Stimulated activated CD4-positive, alpha-beta T cell treated with anti-CD3 and anti-CD28 coated beads, Interleukin-12 subunit alpha, Interleukin-12 subunit beta, amount 100 ng/mL, for 4 hours (primary cell): ENCODE results near the gene SLC45A2.
A peak's percentile ranks its signal among the peaks of the same experiment; 100 is the strongest.
"Not testable (repeated sequence)": the region's sequence is repeated elsewhere in the genome, so short reads cannot be mapped to it uniquely, and the experiment has no call there.

Source experiments
- DNase-seq: peaks from one replicate; pipeline ENCODE4 v3.0.0-alpha.2; 2020

SLC45A2 gene, protein sequence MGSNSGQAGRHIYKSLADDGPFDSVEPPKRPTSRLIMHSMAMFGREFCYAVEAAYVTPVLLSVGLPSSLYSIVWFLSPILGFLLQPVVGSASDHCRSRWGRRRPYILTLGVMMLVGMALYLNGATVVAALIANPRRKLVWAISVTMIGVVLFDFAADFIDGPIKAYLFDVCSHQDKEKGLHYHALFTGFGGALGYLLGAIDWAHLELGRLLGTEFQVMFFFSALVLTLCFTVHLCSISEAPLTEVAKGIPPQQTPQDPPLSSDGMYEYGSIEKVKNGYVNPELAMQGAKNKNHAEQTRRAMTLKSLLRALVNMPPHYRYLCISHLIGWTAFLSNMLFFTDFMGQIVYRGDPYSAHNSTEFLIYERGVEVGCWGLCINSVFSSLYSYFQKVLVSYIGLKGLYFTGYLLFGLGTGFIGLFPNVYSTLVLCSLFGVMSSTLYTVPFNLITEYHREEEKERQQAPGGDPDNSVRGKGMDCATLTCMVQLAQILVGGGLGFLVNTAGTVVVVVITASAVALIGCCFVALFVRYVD

DNA sequence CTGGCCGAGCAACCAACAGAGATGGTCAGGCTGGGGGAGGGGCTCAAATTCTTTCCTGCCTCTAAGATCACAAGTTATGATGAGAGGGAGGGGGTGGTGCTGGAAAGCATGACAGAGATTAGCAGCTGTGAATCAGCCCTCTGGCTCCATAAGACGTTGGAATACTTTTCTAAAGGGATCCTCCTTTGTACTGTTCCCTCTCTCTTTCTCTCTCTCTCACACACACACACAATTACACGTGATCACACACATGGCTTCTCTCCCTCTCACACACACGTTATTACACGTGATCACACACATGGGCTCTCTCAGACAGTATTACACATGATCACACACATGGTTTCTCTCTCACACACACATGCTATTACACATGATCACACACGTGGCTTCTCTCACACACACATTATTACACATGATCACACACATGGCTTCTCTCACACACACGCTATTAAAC is at the start of gene SLC45A2:
SLC45A2 (minus strand) TSS at position 23 of the 454 bp plus-strand sequence. CDS start 110 bp downstream, outside the sequence.
- no peak for DNase-seq

DNA sequence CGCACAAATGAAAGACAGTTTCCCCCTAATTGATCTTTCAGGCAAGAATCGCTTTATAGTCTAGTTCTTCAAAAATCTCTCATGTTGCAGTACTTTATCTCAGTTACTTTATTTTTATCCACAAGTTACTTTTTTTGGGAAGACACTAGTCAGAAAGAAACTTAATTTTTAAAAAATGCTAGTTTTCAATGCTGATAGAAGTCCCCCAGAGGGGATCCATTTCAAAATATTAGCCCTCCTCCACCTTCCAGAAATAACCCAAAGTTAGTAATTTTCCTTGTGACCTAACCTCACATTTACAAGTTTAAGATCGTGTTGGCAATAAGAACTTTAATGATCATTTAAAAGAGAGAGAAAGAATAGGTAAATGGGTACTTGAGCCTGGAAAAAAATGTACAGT is 47.5 kb upstream of the SLC45A2 start:
- no peak for DNase-seq

DNA sequence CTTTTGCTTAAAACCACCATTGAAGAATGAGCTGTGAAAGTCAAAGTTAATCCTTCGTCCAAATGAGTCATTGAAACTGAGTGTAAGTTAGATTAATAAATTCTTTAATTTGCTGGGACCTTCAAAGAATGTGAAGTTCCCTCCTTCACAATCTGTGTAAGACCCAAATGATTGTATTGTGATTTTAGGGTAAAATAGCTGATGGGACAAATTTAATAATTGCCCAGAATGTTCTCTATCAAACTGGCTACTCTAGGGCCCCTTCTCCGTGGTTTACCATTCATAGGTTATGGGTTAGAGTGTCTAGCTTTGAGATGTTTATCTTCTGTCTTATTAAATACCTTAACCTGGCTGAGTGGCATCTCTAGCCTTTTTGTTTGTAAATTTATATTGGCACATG is 46.6 kb upstream of the SLC45A2 start:
- DNase-seq: no peak

DNA sequence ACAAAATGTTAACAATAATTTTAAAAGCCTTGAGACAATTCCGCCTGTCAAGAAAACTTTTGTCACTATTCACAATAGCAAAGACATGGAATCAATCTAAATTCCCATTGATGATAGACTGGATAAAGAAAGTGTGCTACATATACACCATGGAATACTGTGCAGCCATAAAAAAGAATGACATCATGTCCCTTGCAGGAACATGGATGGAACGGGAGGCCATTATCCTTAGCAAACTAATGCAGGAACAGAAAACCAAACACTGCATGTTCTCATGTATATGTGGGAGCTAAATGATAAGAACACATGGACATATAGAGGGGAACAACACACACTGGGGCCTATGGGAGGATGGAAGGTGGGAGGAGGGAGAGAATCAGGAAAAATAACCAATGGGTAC is 46.1 kb upstream of the SLC45A2 start:
- not testable (repeated sequence) for DNase-seq

DNA sequence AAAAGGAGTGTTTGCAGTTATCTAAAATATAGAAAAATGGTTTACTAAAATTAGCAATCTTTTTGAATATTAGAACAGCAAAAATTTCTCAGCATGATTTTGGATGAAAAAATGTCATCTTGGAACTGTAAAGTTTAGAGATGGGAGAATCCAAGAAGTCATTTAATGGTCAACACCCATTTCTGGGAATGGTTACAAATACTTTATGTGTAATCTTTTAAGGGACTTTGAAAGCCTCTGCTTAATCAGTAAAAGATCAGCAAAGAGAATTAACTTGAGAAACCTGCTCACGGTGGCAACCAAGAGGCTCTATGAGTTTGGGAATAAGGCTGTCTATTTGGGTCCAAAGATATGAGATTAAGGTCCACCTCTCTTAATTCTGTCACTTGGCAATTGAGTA is 45.6 kb upstream of the SLC45A2 start:
- DNase-seq: no peak

DNA sequence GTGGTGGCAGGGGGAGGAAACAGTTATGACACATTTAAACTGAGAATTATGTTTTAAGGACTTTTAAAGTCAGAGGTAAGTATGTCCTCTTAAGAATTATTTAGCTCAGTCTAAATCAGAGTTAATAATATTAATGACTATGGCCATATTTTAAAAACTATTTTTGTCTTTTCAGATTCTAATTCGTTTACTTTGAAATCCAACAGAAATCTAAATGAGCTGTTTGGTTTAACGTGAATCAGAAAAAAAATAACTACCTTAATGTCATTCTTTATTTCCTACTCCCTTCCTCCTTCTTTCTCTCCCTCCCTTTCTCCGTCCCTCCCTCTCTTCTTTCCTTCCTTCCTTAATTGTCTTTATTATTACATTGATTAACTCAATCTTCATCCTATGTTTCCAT is 43.9 kb upstream of the SLC45A2 start:
- DNase-seq: no peak

DNA sequence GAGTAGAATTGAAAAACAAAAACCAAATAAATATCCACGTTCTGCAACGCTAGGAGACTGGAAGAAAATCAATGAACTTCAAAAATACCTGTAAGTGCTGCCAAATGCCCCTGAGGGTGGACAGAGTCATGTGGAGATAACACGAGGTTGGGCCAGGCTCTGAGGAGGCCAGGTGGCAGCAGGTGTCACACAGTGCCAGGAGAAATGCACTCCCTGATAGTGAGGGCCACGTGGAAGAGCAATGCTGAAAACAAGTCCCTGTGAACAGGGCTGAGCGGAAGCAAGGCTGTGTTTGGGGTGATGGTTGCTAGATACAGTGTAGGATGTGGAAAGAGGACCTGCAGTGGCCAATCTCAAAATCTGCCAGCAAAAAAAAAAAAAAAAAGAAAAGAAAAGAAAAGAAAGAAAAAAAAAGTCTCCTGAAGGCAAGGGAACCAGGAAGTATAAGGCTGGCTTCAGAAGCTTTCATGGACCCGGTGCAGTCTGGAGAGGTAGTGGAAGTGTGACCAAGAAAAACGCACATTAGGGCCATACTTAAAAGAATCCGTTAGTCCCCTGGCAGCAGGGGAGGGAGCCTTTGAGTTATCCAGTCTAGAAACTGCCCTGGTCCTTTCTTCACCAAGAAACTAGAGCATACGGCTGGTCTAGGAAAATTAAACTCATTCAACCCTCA is 41.7 kb upstream of the SLC45A2 start:
- DNase-seq: no peak

DNA sequence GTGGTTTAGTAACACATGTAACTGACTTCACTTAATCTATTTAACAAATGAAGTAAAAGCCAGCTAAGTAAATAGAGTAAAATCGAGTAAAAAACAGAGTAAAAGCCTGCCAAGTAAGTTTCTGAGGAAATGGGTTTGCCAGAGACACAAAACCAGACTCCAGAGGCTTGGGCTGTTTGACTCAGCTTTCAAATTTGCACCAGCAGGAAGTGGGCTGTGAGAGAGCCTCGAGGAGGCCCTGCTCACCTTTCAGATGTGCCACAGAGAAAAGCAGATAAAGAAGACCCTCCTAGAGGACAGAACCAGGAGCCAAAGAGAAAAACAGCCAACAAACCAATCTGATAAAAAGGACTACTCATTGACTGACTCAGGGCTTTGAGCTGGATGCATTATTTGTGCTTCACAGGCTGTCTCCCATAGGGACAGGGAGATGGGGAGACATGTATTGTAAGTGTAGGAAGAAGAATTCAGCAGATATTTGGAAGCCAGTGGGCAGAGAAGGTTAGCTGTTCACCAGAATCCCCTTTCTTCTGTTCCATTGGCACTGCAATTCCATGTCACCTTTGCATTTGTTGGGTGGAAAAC is 37.7 kb upstream of the SLC45A2 start:
- DNase-seq: no peak

DNA sequence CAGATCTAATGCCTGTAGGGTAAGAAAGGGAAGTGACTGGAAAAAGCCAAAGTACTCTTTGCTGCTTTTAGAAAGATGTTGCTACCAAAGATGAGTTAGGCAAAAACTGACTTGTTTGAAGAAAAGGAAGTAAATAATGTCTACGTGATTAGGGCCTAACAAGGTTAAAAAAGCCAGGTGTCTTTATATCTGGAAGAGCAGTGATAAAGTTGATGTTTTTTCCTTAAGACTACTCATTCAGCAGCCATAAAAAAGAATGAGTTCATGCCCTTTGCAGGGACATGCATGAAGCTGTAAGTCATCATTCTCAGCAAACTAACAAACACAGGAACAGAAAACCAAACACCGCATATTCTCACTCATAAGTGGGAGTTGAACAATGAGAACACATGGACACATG is 36.8 kb upstream of the SLC45A2 start:
- DNase-seq: no peak

DNA sequence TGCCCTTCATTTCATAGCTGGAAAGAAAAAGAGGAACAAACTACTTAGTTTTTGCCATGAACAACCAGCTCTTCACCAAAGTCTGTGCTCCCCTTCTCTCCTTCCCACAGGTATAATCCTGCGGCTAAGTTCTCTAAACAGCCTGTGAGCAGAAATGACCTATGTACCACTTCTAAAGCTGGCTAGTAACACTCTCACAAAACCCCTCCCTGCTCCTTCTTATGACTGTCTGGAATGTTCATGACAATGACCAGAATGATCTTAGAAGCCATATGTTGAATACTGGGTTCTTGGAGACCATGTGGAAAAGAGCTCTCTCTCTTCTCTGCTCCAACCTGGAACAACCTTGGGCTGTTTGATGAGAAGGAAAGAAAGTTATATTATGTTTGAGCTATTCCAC is 36.2 kb upstream of the SLC45A2 start:
- DNase-seq: no peak

DNA sequence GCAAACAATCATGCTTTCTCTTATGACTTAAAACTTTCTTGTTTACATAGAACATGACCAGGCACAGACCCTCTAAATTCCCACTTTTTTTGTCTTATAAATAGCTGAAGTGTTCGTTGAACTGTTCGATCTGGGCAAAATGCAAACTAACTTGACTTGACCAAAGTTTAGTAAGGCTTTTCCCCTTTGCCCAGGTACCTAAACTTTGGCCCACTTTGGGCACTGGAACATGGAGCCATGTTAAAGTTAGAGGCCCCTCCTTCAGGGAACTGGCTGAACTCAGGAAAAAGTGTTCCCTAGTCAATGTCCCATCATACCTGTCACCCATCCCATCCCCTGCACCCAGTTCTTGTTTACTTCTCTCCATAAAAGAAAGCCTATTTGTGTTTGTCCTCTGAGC is 32.8 kb upstream of the SLC45A2 start:
- no peak for DNase-seq

DNA sequence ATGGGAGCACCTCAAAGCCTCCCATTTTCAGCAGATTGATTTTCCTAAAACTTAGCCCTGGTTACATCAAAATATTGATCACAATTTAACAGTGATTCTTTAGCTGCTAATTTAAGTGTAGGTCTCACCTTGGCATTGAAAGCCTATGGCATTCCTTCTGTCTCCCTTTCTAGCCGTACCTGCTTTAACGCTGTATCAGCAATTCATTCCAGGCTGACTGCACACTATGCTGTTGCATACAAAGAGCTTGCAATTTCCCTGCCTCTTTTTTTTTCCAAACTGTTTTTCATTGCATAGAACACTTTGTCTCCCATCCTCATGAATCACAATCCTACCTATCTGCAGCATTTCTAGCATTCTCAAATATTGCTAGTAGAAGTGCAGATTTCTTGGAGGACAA is 32.3 kb upstream of the SLC45A2 start:
- no peak for DNase-seq

DNA sequence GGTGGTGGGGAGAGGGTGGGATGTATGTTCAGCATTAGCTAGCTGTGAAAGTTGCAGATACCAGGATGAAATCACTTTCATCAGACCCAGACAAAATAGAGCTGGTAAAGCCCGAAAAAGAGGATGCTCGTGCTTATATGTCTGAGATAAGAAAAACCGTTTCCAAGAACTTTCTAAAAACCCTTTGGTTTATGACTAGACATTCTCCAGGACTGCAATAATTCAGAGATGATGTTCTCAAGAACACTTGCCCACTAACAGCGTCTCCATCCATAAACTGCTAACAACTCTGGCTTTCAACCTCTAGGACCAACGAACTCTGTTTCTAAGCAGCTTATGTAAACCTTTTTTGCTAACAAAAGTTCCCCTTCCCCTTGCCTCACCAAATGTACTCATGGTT is 31.7 kb upstream of the SLC45A2 start:
- no peak for DNase-seq

DNA sequence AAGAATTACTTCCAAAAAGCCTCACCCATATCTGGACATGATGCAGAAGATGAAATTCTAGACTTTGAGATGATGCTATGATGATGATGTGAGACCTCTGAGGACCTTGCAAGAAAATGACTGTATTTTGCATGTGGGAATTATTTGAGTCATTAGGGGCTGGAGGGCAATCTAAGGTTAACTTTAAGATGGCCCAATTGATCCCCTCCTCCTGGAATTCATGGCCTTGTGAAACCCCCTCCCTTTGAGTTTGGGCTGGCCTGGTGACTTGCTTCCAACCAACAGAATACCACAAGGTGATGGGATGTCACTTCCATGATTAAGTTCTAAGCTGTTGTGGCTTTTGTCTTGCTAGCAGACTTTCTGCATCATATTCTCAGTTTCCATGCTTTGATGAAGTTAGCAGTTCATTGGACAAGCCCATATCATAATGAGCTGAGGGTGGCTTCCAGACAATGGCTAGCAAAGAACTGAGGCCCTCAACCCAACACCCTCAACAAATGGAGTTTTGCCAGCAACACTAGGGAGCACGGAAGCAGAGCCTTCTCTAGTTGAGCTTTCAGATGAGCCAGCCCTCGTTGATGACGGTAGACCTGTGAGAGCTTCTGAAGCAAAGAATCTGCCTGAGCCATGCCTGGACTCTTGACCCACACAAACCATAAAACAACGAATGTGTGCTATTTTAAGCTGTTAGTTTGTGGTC is 30.8 kb upstream of the SLC45A2 start:
- no peak for DNase-seq

DNA sequence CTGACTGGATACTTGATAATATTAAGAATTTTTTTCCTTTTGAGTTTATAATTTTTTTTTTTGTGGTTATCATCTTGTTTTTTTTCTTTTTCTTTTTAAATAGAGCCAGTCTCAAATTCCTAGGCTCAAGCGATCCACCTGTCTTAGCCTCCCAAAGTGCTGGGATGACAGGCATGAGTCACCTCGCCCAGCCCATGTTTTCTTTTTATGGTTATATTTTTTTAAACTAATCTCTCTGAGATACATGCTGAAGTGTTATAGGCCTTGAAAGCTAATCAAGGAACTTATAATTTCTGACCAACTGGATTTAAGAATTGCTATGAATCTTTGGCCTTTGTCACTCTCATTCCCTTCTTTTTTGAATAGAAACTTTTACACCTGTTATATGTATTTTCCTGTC is 30.1 kb upstream of the SLC45A2 start:
- DNase-seq: no peak

DNA sequence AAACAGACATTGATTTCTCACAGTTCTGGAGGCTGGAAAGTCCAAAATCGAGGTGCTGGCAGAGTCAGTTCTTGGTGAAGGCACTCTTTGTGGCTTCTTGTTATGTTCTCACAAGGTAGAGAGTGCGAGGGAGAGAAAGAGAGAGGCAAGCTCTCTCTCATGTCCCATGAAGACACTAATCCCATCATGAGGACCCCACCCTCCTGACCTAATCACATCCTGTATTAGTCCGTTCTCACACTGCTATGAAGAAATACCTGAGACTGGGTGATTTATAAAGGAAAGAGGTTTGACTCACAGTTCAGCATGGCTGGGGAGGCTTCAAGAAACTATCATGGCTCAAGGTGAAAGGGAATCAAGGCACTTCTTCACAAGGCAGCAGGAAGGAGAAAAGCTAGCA is 29.1 kb upstream of the SLC45A2 start:
- DNase-seq: no peak

DNA sequence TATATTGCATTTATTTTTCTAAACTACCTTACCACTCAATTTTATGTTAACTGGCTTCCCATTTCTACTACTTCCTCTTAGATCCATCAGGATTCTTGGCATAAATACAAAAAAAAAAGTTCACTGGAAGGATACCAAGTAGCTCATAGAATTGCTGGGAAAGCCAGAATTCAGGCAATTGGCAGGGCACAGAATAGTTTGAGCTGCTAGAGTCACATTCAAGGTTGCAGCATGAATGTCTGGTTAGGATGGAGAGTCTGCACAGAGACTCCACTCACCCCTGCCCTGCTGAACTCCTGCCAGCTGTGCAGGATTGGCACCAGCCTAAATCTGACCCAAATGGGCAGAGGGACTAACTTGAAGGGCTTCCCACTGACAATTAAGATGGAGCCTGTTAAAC is 28.3 kb upstream of the SLC45A2 start:
- no peak for DNase-seq

DNA sequence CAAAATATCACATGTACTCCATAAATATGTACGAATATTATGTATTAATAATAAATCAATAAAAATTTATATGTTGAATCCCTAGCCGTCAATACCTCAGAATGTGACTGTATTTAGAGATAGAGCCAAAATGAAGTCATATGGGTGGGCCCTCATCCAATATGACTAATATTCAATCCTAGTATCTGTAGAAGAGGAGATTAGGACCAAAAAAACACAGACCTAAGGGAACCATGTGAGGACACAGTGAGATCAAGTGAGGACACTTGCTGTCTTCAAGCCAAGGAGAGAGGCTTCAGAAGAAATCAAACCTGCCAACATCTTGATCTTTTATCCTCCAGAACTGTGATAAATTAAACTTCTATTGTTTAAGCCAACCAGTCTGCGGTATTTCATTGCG is 27.0 kb upstream of the SLC45A2 start:
- DNase-seq: no peak

DNA sequence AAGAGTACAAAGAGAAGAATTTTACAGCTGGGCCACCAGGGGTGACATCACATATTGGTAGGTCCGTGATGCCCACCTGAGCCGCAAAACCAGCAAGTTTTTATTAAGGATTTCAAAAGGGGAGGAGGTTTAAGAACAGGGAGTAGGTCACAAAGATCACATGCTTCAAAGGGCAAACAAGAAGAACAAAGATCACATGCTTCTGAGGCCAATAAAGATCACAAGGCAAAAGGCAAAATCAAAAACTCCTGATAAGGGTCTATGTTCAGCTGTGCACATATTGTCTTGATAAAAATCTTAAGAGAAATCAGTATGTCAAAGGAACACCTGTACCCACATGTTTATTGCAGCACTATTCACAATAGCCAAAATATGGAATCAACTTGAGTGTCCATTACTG is 25.7 kb upstream of the SLC45A2 start:
- not testable (repeated sequence) for DNase-seq

DNA sequence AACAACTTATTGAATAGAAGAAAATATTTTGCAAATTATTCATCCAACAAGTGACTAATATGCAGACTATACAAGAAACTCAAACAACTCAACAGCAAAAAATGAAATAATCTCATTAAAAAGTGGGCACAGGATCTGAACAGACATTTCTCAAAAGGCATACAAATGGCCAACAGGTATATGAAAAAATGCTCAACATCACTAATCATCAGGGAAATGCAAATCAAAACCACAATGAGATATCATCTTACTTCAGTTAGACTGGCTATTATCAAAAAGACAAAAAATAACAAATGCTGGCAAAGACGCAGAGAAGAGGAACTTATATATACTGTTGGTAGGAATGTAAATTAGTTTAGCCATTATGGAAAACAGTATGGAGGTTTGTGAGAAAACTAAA is 25.1 kb upstream of the SLC45A2 start:
- no peak for DNase-seq

DNA sequence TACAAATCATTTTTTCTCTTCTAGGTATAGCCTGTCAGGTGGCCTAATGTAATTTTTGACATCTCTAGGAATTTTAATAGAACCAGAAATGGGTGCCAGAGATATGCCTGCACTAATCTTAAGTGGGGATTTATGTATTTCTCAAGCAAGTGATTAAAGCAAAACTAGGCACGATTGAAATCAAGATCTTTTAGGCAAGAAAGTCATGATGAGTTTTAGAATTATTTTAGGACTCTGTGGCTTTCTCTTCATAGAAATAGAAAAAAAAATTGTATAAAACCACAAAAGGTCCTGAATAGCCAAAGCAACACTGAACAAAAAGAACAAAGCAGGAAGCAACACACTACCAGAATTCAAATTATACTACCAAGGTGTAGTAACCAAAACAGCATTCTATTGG is 24.3 kb upstream of the SLC45A2 start:
- DNase-seq: no peak

DNA sequence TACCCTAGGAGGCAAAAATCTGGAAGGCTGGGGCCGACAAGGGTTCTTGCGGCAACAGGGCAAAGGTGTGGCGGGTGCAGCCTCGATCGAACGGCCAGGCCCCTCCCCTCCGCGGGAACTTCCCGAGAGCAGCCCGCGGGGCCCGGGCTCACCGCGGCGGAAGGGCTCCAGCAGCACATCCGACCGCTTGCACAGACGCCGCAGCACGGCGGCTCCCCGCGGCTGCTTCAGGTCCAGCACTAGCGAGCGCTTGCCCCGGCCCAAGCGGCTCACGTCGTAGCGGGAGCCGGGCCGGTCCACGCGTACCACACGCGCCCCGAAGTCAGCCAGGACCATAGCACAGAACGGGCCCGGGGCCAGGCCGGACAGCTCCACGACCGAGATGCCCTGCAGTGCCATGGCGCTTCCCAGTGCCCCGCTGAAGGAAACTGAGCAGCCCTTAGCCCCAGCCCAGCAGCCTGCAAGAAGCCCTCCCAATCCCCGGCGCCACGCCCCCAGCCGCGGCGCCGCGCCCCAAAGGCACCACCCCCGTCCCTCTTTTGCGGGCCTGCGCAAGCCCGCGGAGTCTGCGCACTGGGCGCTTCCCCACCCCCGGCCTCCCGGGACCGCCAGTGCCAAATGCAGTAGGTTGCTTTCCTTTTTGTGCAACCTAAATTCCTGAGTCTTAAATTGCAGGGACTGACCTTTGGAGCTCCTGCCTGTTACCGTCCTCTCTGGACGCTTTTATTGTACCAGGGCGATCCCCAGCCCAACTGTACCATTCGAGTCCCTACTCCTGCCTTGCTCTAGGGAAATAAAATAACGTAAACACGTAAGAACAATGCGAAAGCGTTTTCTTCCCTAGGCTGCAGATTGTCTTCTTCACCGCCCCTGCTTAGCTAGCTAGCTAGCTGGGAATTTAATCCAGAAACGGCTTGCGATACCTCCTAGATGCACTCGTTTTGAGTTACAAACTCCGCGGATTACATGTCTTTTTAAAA is 23.4 kb upstream of the SLC45A2 start, which contains the start of gene AMACR:
AMACR (minus strand) TSS at position 430 of the 980 bp plus-strand sequence; CDS start at position 399, 31 bp downstream.
- DNase-seq: peak; percentile 89
